H1 (cell line): ENCODE measurements around the gene CDK4. TPM values are rescaled to one million over a fixed set of nuclear protein-coding genes. Genes with fewer than 3 reads are reported as not detected.

Experiments used
- CTCF ChIA-PET: fragments of 300-600 bp; sonication (Branson Sonifier 250); formaldehyde crosslinking; loops from one replicate; lab custom pipeline; 2021; ENCODE audit not compliant: partially characterized antibody; lab: Charles Lee
- POLR2A ChIA-PET: fragments of 300-600 bp; sonication (Branson Sonifier 250); formaldehyde crosslinking; loops from one replicate; lab custom pipeline; 2021; ENCODE audit warnings: inconsistent platforms; ENCODE audit not compliant: partially characterized antibody; lab: Charles Lee
- DNase-seq, 2 experiments: peaks; one replicate each; pipeline versions ENCODE4 v3.0.0 to v3.0.0-alpha.2; 2010 to 2022; ENCODE audit warnings: low spot score in 2 of 2, low read depth in 1 of 2, mixed read lengths in 1 of 2
- FAIRE-seq: peaks from 2 replicates; lab custom pipeline; 2011; peaks lifted over from hg19 to GRCh38; lab: Jason Lieb, UNC
- H2AFZ ChIP-seq: 2 replicates; pipeline ENCODE4 v1.8.1; 2012; ENCODE audit warnings: low read length, inconsistent platforms
- H2AK5ac ChIP-seq: 2 replicates; pipeline ENCODE4 v1.6.1; 2013; ENCODE audit warnings: low read depth, low read length
- H2BK120ac ChIP-seq: replicated peaks from 2 replicates; pipeline ENCODE3; 2013; ENCODE audit warnings: low read depth, low read length, inconsistent platforms
- H2BK12ac ChIP-seq: 2 replicates; pipeline ENCODE4 v1.6.1; 2013; ENCODE audit warnings: low read depth, low read length
- H2BK15ac ChIP-seq: 2 replicates; pipeline ENCODE4 v1.6.1; 2013; ENCODE audit warnings: low read length
- H2BK20ac ChIP-seq: 2 replicates; pipeline ENCODE4 v1.6.1; 2013; ENCODE audit warnings: low read length
- H2BK5ac ChIP-seq: 2 replicates; pipeline ENCODE4 v1.6.1; 2013; ENCODE audit warnings: low read depth, low read length
- H3K14ac ChIP-seq: 2 replicates; pipeline ENCODE4 v1.6.1; 2013; ENCODE audit warnings: inconsistent platforms; ENCODE audit not compliant: insufficient read length
- H3K18ac ChIP-seq: 2 replicates; pipeline ENCODE4 v1.6.1; 2013; ENCODE audit warnings: low read length; ENCODE audit errors: extremely low read depth
- H3K23ac ChIP-seq: 2 replicates; pipeline ENCODE4 v1.6.1; 2013; ENCODE audit warnings: inconsistent platforms; ENCODE audit not compliant: insufficient read length
- H3K23me2 ChIP-seq: 2 replicates; pipeline ENCODE4 v1.6.1; 2013; ENCODE audit warnings: low read depth, low read length
- H3K27ac ChIP-seq: 2 replicates; pipeline ENCODE4 v1.6.1; 2011; ENCODE audit warnings: low read depth, low read length, inconsistent platforms
- H3K27me3 ChIP-seq, 4 experiments: replicated peaks in 1 of 4; 1 replicate in 1 of 4; 2 replicates in 3 of 4; pipeline versions ENCODE4 v1.6.1 to v1.8.1; 2011 to 2013; ENCODE audit warnings: low read length in 3 of 4, mild to moderate bottlenecking in 3 of 4, inconsistent platforms in 2 of 4, mixed read lengths in 2 of 4, moderate library complexity in 1 of 4; ENCODE audit not compliant: control insufficient read depth in 3 of 4, insufficient read depth in 3 of 4; ENCODE audit errors: extremely low read depth in 1 of 4
- H3K36me3 ChIP-seq, 4 experiments: 2 replicates each; pipeline versions ENCODE4 v1.6.1 to v1.8.1; 2011 to 2013; ENCODE audit warnings: mild to moderate bottlenecking in 4 of 4, low read length in 3 of 4, moderate library complexity in 2 of 4, control low read depth in 1 of 4, inconsistent platforms in 1 of 4; ENCODE audit not compliant: insufficient read depth in 4 of 4, control insufficient read depth in 2 of 4
- H3K4ac ChIP-seq: replicated peaks from 2 replicates; pipeline ENCODE3; 2013; ENCODE audit warnings: low read length, low read depth, mixed read lengths, inconsistent platforms; ENCODE audit not compliant: insufficient read length
- H3K4me1 ChIP-seq, 4 experiments: replicated peaks in 1 of 4; 1 replicate in 1 of 4; 2 replicates in 3 of 4; pipeline versions ENCODE4 v1.6.1 to v1.8.1; 2011 to 2013; ENCODE audit warnings: low read length in 3 of 4, inconsistent platforms in 2 of 4, mixed read lengths in 1 of 4; ENCODE audit not compliant: insufficient read depth in 4 of 4, control insufficient read depth in 3 of 4
- H3K4me2 ChIP-seq, 2 experiments: 2 replicates each; pipeline versions ENCODE4 v1.6.1 to v1.8.1; 2011 to 2013; ENCODE audit warnings: low read depth in 2 of 2, low read length in 2 of 2, control low read depth in 1 of 2, inconsistent platforms in 1 of 2, mild to moderate bottlenecking in 1 of 2; ENCODE audit not compliant: insufficient read depth in 1 of 2
- H3K4me3 ChIP-seq, 4 experiments: fragments of 200-600, 300-600 bp in 1 of 4; sonication (generic), shearing (Covaris generic), sonication (Bioruptor Twin) in 1 of 4; 2 replicates each; pipeline versions ENCODE4 v1.5.1 to v1.8.1; 2011 to 2016; ENCODE audit warnings: low read length in 4 of 4, low read depth in 3 of 4, control low read depth in 2 of 4, inconsistent platforms in 2 of 4, mild to moderate bottlenecking in 2 of 4, mixed read lengths in 1 of 4, moderate library complexity in 1 of 4; ENCODE audit not compliant: insufficient read depth in 2 of 4; ENCODE audit errors: extremely low read depth in 1 of 4
- H3K56ac ChIP-seq: replicated peaks from 2 replicates; pipeline ENCODE3; 2013; ENCODE audit warnings: low read depth, mild to moderate bottlenecking, mixed read lengths, low read length, inconsistent platforms; ENCODE audit not compliant: insufficient read length
- H3K79me1 ChIP-seq: 2 replicates; pipeline ENCODE4 v1.6.1; 2013; ENCODE audit warnings: low read depth, low read length, control low read depth
- H3K79me2 ChIP-seq, 2 experiments: 2 replicates each; pipeline versions ENCODE4 v1.6.1 to v1.8.1; 2012 to 2013; ENCODE audit warnings: low read length in 2 of 2, mild to moderate bottlenecking in 2 of 2, inconsistent platforms in 1 of 2; ENCODE audit not compliant: insufficient read depth in 2 of 2, control insufficient read depth in 1 of 2
- H3K9ac ChIP-seq, 4 experiments: replicated peaks in 1 of 4; 1 replicate in 1 of 4; 2 replicates in 3 of 4; pipeline versions ENCODE4 v1.6.1 to v1.8.1; 2011 to 2013; ENCODE audit warnings: low read depth in 3 of 4, low read length in 3 of 4, control low read depth in 2 of 4, mild to moderate bottlenecking in 2 of 4, moderate library complexity in 2 of 4, inconsistent platforms in 1 of 4; ENCODE audit errors: extremely low read depth in 1 of 4
- H3K9me3 ChIP-seq, 2 experiments: 2 replicates each; pipeline versions ENCODE4 v1.6.1 to v1.8.1; 2012 to 2013; ENCODE audit warnings: mild to moderate bottlenecking in 2 of 2, moderate library complexity in 2 of 2, control low read depth in 1 of 2, inconsistent platforms in 1 of 2, low read depth in 1 of 2, low read length in 1 of 2, mixed read lengths in 1 of 2; ENCODE audit not compliant: insufficient read depth in 2 of 2
- H4K20me1 ChIP-seq, 2 experiments: replicated peaks in 1 of 2; 2 replicates each; pipeline versions ENCODE3 to v1.8.1; 2011 to 2013; ENCODE audit warnings: inconsistent platforms in 2 of 2, low read length in 2 of 2, mild to moderate bottlenecking in 1 of 2; ENCODE audit not compliant: insufficient read depth in 2 of 2, control insufficient read depth in 1 of 2
- H4K5ac ChIP-seq: 2 replicates; pipeline ENCODE4 v1.6.1; 2013; ENCODE audit warnings: low read length, low read depth, mixed read lengths, inconsistent platforms; ENCODE audit not compliant: insufficient read length
- H4K8ac ChIP-seq: 2 replicates; pipeline ENCODE4 v1.8.0; 2013; ENCODE audit warnings: mild to moderate bottlenecking, moderate library complexity, low read length, inconsistent platforms; ENCODE audit not compliant: insufficient read depth; ENCODE audit errors: extremely low read depth
- H4K91ac ChIP-seq: replicated peaks from 2 replicates; pipeline ENCODE3; 2013; ENCODE audit warnings: low read length, mixed read lengths, inconsistent platforms; ENCODE audit not compliant: insufficient read length
- ATF3 ChIP-seq: IDR thresholded peaks from 2 replicates; pipeline ENCODE4 v1.6.1; 2011; ENCODE audit warnings: low read depth, mild to moderate bottlenecking, low read length; ENCODE audit not compliant: insufficient read depth
- CEBPB ChIP-seq: IDR thresholded peaks from 2 replicates; pipeline ENCODE4 v1.6.1; 2012; ENCODE audit warnings: low read depth, low read length
- JUN ChIP-seq: IDR thresholded peaks from 2 replicates; pipeline ENCODE4 v1.6.1; 2011; ENCODE audit warnings: low read depth, mild to moderate bottlenecking, improper control_type of control experiment, low read length
- RAD21 ChIP-seq, 2 experiments: IDR thresholded peaks in 1 of 2; conservative IDR thresholded peaks in 1 of 2; 2 replicates each; pipeline ENCODE4 v1.6.1; 2011; ENCODE audit warnings: low read depth in 2 of 2, low read length in 2 of 2, improper control_type of control experiment in 1 of 2, inconsistent platforms in 1 of 2, mild to moderate bottlenecking in 1 of 2, moderate library complexity in 1 of 2
- USF2 ChIP-seq: IDR thresholded peaks from 2 replicates; pipeline ENCODE4 v1.6.1; 2011; ENCODE audit warnings: low read length, improper control_type of control experiment
- WGBS, 2 experiments: shearing (Covaris generic) in 1 of 2; methylation state at CpG; one replicate each; pipeline versions ENCODE4 v1.1.6 to v1.1.7; 2013 to 2015; ENCODE audit warnings: low lambda C conversion rate in 2 of 2, mixed read lengths in 2 of 2, inconsistent platforms in 1 of 2, low coverage in 1 of 2, missing lambda C conversion rate in 1 of 2; ENCODE audit not compliant: insufficient replicate concordance in 2 of 2, insufficient coverage in 1 of 2, insufficient read length in 1 of 2; ENCODE audit errors: extremely low coverage in 1 of 2, missing lambda C conversion rate in 1 of 2; 5-methylcytosine and 5-hydroxymethylcytosine counted together
- polyA plus RNA-seq, 7 experiments: library from polyadenylated mRNA; depleted of rRNA in 3 of 7; stranded (reverse) in 5 of 7; unstranded in 2 of 7; fragments of >200 nt in 5 of 7; fragments of 200-250 nt in 2 of 7; gene quantifications; 1 replicate in 5 of 7; 2 replicates in 1 of 7; 4 replicates in 1 of 7; pipeline versions ENCODE4 v1.2.1 to v1.2.3, GENCODE V29; 2011 to 2013; ENCODE audit warnings: missing spikeins in 2 of 7, mixed read lengths in 2 of 7
- total RNA-seq: library from RNA; stranded (reverse); fragmentation: NEBNext Ultra II Directional; extraction: Animal tissue kit (Norgen Biotek cat#: 25700); gene quantifications from 2 replicates; pipeline ENCODE4 v1.2.1, GENCODE V29; 2021

CDK4 gene
- total and polyA plus RNA-seq, 2 of the 8 experiments (the other 6 are each of a cell fraction or from before 2014, with no cell fraction given) = 174 to 368 TPM

GRCh38 chr12:57771236-57771872, 19.2 kb upstream of the CDK4 start:
- Histone ChIP-seq H3K9ac (peak overlapping the region; percentile 54 to 100 (median 98)), H3K56ac (no peak overlapping the region), H4K5ac (peak overlapping the region; percentile 2), H3K14ac (peak overlapping the region; percentile 35), H3K4me2 (peak overlapping the region; percentile 96 to 99), H3K36me3 (peaks cover 10 to 17% (median 13%) of the 10 kb centered on the region in 4 experiments; a peak in 7 of 8 replicates), H3K18ac (peak overlapping the region; percentile 99), H4K91ac (no peak overlapping the region), H2BK5ac (peak overlapping the region; percentile 100), H3K27ac (peak overlapping the region; percentile 99), H2AK5ac (no peak overlapping the region; the same call in 1 of the 2 replicates), H3K9me3 (no peaks in the 10 kb centered on the region), H3K4ac (peak overlapping the region; percentile 3), H2BK120ac (no peak overlapping the region), H3K79me1 (no peaks in the 10 kb centered on the region; the same call in 1 of the 2 replicates), H3K23ac (no peak overlapping the region), H3K79me2 (0 out of 4 replicates have a peak, but pooled peaks cover 0 to 7% of the 10 kb centered on the region in 2 experiments), H3K4me3 (peak overlapping the region; percentile 79 to 99 (median 95)), H3K4me1 (peaks cover 6 to 15% (median 9%) of the 10 kb centered on the region in 4 experiments), H4K20me1 (peaks cover 0 to under 1% of the 10 kb centered on the region in 2 experiments), H2BK12ac (peak overlapping the region; percentile 99; the same call in 1 of the 2 replicates), H2BK20ac (no peak overlapping the region), H2BK15ac (no peak overlapping the region), H4K8ac (peak overlapping the region; percentile 100; the same call in 1 of the 2 replicates), H2AFZ (peak overlapping the region; percentile 80), H3K23me2 (peaks cover 18% of the 10 kb centered on the region; the same call in 1 of the 2 replicates), H3K27me3 (peaks cover under 1 to 12% (median 8%) of the 10 kb centered on the region in 4 experiments; a peak in 6 of 7 replicates)
- TF ChIP-seq JUN (0 out of 2 replicates have a peak, but pooled peaks have one; percentile 47), RAD21 (IDR thresholded peaks at IDR 0.05 in 1 of 2, conservative IDR thresholded peaks at IDR 0.05 in 1 of 2; ENCODE audit: low read depth in 2 of 2, low read length in 2 of 2) (no peak), ATF3 (no peak), CEBPB (no peak), USF2 (no peak)
- DNase-seq (peak; percentile 80 to 95), FAIRE-seq (no peak)
- 14% methylated on average over 16 of the region's 16 CpGs; no CpG with 5 or more reads in 1 of the 2 experiments for WGBS, 2 experiments
- ChIA-PET POLR2A (interaction anchor here (0.9 to 2.0 kb wide), 22 partner anchors 9 to 178 kb away, joined by 3 to 22 read pairs (median 4); partner anchors contain the start of genes CTDSP2, TSFM and TSPAN31), CTCF (interaction anchor here (1.0 to 1.6 kb wide), 7 partner anchors 10 to 78 kb away, joined by 3 to 7 read pairs (median 3); partner anchors contain the start of genes OS9 and TSFM)
